ENCODE results near the gene PIN4. TPM values are rescaled to one million over a fixed set of nuclear protein-coding genes. Genes with fewer than 3 reads are reported as not detected.

PIN4 gene
- total RNA-seq (10 to 100 TPM in 1 of 2 donors, 1 to 10 TPM in 1; 6.1 to 24.9 TPM), polyA plus RNA-seq (ENCODE audit: insufficient read length in 2 of 2) (10 to 100 TPM; 26.4 to 28.2 TPM)
- long read RNA-seq, donor 1, transcript PIN4-203 (4 exons, 1,321 nt) = major isoform, 30 of 38 reads
- long read RNA-seq, donor 1, partial matches to known transcripts = 0 of 38 reads
- long read RNA-seq, donor 1, other reads (novel, unspliced or antisense) = 6 of 38 reads
- long read RNA-seq, donor 2, transcript PIN4-203 (4 exons, 1,321 nt) = major isoform, 7 of 1,531 reads
- long read RNA-seq, donor 2, partial matches to known transcripts = 1,491 of 1,531 reads
- long read RNA-seq, donor 2, other reads (novel, unspliced or antisense) = 33 of 1,531 reads
- long read RNA-seq, donor 3, transcript PIN4-203 (4 exons, 1,321 nt) = major isoform, 21 of 27 reads
- long read RNA-seq, donor 3, partial matches to known transcripts = 6 of 27 reads
- long read RNA-seq, donor 3, other reads (novel, unspliced or antisense) = 0 of 27 reads
- long read RNA-seq, donor 4, transcript PIN4-203 (4 exons, 1,321 nt) = major isoform, 44 of 16,923 reads
- long read RNA-seq, donor 4, transcript PIN4-201 (3 exons, 1,780 nt) = minor isoform, 8 of 16,923 reads
- long read RNA-seq, donor 4, partial matches to known transcripts = 16,261 of 16,923 reads
- long read RNA-seq, donor 4, other reads (novel, unspliced or antisense) = 606 of 16,923 reads

DNA sequence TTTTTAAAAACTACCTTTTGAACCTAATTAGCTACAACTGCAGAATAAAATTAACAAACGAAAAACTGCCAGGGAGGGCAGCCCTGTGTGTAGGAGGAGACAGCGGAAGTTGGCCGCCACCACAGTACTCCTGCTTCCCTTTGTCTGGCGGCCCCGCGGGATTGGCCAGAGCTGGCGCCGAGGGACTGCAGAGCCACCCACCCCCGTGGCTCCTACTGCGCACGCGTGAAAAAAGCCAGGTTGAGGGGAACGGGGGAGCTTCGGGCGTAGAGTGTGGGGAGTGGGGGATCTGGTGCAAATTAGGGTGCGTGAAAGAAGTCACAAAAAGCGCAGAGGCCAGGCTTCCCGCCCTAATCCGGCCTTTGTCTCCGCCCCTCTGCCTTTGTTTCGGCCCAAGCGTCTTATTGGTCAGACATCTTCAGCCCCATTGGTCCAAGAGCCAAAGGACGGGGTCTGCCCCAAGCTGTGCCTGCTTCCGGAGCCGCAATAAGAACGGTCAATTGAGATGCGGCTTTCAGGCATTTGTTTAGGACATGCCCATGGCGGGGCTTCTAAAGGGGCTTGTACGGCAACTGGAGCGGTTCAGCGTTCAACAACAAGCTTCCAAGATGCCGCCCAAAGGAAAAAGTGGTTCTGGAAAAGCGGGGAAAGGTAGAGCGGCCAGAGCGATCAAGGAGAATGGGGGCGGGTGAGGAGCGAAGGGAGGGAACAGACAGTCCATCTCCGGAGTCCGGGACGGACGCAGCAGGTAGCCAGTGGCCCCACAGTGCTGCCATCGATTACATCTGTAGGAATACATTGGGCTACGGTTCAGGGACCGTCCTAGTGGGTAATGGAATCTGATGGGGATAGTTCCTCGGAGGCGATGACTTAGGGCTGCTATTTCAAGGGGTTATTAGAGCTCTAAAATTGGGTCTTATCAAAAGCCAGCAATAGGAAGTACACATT lies at the start of gene PIN4:
Gene PIN4, plus strand, starts transcription at position 580 of the 948 bp plus-strand sequence. Its CDS starts 29 bp downstream, at position 609.
- DNase-seq (ENCODE audit: low read depth in 4 of 6, low spot score in 6 of 6) = peak; percentile 79 to 99 (median 92)
- WGBS (ENCODE audit: insufficient coverage) = 16% methylated on average over 35 of the region's 46 CpGs
- no peaks in the 10 kb centered on the region for H3K9me3 ChIP-seq (ENCODE audit: control insufficient read depth, insufficient read depth, low read length)

GRCh38 chrX:72132456-72132855 lies 49.1 kb upstream of the PIN4 start:
- Histone ChIP-seq H3K27ac (ENCODE audit: low read depth, low read length) (peak overlapping the region; percentile 69), H3K9me3 (ENCODE audit: control insufficient read depth, insufficient read depth, low read length) (no peaks in the 10 kb centered on the region), H3K4me1 (ENCODE audit: control insufficient read depth, insufficient read depth, low read length) (peaks cover 40% of the 10 kb centered on the region), H3K36me3 (ENCODE audit: control insufficient read depth, insufficient read depth, low read length) (peaks cover 20% of the 10 kb centered on the region), H3K27me3 (ENCODE audit: control insufficient read depth, insufficient read depth, low read length) (peaks cover 44% of the 10 kb centered on the region), H3K4me3 (ENCODE audit: low read depth, low read length) (peak overlapping the region; percentile 41)
- DNase-seq (ENCODE audit: low read depth in 4 of 6, low spot score in 6 of 6) = no peak
- WGBS (ENCODE audit: insufficient coverage) = 40% methylated on average over 2 of the region's 3 CpGs

More for the DNA sequence above, at the start of gene PIN4:
- peaks cover 5% of the 10 kb centered on the region for H3K4me1 ChIP-seq (ENCODE audit: control insufficient read depth, insufficient read depth, low read length)
- peaks cover under 1% of the 10 kb centered on the region for H3K36me3 ChIP-seq (ENCODE audit: control insufficient read depth, insufficient read depth, low read length)
- peak within 1 kb of the TSS; percentile 89 for H3K27ac ChIP-seq (ENCODE audit: low read depth, low read length)
- H3K4me3 ChIP-seq (ENCODE audit: low read depth, low read length) = peak within 1 kb of the TSS; percentile 73
- H3K27me3 ChIP-seq (ENCODE audit: control insufficient read depth, insufficient read depth, low read length) = peaks cover 2% of the 10 kb centered on the region

- no peak overlapping the region for H3K27ac ChIP-seq (ENCODE audit: low read depth, low read length)
- peaks cover 35% of the 10 kb centered on the region for H3K27me3 ChIP-seq (ENCODE audit: control insufficient read depth, insufficient read depth, low read length)
- H3K36me3 ChIP-seq (ENCODE audit: control insufficient read depth, insufficient read depth, low read length) = peaks cover 23% of the 10 kb centered on the region
- DNase-seq (ENCODE audit: low read depth in 4 of 6, low spot score in 6 of 6) = no peak
- no peaks in the 10 kb centered on the region for H3K9me3 ChIP-seq (ENCODE audit: control insufficient read depth, insufficient read depth, low read length)
- H3K4me3 ChIP-seq (ENCODE audit: low read depth, low read length) = no peak overlapping the region
- H3K4me1 ChIP-seq (ENCODE audit: control insufficient read depth, insufficient read depth, low read length) = peaks cover 30% of the 10 kb centered on the region
- WGBS (ENCODE audit: insufficient coverage) = 70% methylated on average over 7 of the region's 11 CpGs
Observed at GRCh38 chrX:72133851-72134546, 47.6 kb upstream of the PIN4 start.

GRCh38 chrX:72137846-72138495 lies 43.6 kb upstream of the PIN4 start:
- 81% methylated on average over 6 of the region's 9 CpGs for WGBS (ENCODE audit: insufficient coverage)
- Histone ChIP-seq H3K27ac (ENCODE audit: low read depth, low read length) (no peak overlapping the region), H3K9me3 (ENCODE audit: control insufficient read depth, insufficient read depth, low read length) (no peaks in the 10 kb centered on the region), H3K27me3 (ENCODE audit: control insufficient read depth, insufficient read depth, low read length) (peaks cover 29% of the 10 kb centered on the region), H3K36me3 (ENCODE audit: control insufficient read depth, insufficient read depth, low read length) (peaks cover 20% of the 10 kb centered on the region), H3K4me3 (ENCODE audit: low read depth, low read length) (no peak overlapping the region), H3K4me1 (ENCODE audit: control insufficient read depth, insufficient read depth, low read length) (peaks cover 7% of the 10 kb centered on the region)
- DNase-seq (ENCODE audit: low read depth in 4 of 6, low spot score in 6 of 6) = peak in 1 of 6 donors; percentile 55

DNA sequence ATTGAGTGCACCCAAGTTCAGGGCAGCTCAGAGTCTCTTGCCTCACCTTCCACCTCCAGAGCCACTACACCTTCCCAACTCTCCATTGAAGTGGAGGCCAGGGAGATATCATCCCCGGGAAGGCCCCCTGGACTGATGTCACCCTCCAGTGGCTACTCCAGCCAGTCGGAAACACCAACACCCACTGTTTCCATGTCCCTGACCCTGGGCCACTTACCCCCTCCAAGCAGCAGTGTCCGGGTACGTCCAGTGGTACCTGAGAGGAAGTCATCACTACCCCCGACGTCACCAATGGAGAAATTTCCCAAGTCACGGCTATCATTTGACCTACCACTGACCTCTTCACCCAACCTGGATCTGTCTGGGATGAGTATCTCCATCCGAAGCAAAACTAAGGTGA lies 42.0 kb upstream of the PIN4 start:
- Histone ChIP-seq H3K36me3 (ENCODE audit: control insufficient read depth, insufficient read depth, low read length) (peaks cover 14% of the 10 kb centered on the region), H3K9me3 (ENCODE audit: control insufficient read depth, insufficient read depth, low read length) (no peaks in the 10 kb centered on the region), H3K27me3 (ENCODE audit: control insufficient read depth, insufficient read depth, low read length) (peaks cover 18% of the 10 kb centered on the region), H3K4me3 (ENCODE audit: low read depth, low read length) (no peak overlapping the region), H3K27ac (ENCODE audit: low read depth, low read length) (no peak overlapping the region), H3K4me1 (ENCODE audit: control insufficient read depth, insufficient read depth, low read length) (peaks cover 10% of the 10 kb centered on the region)
- WGBS (ENCODE audit: insufficient coverage) = 96% methylated on average over 7 of the region's 8 CpGs
- no peak for DNase-seq (ENCODE audit: low read depth in 4 of 6, low spot score in 6 of 6)

- Histone ChIP-seq H3K4me3 (ENCODE audit: low read depth, low read length) (no peak overlapping the region), H3K36me3 (ENCODE audit: control insufficient read depth, insufficient read depth, low read length) (peaks cover 14% of the 10 kb centered on the region), H3K27me3 (ENCODE audit: control insufficient read depth, insufficient read depth, low read length) (peaks cover 22% of the 10 kb centered on the region), H3K4me1 (ENCODE audit: control insufficient read depth, insufficient read depth, low read length) (peaks cover 10% of the 10 kb centered on the region), H3K9me3 (ENCODE audit: control insufficient read depth, insufficient read depth, low read length) (no peaks in the 10 kb centered on the region), H3K27ac (ENCODE audit: low read depth, low read length) (no peak overlapping the region)
- DNase-seq (ENCODE audit: low read depth in 4 of 6, low spot score in 6 of 6) = peak in 1 of 6 donors; percentile 5
- WGBS (ENCODE audit: insufficient coverage) = 17% methylated on average over 1 of the region's 4 CpGs
Observed at GRCh38 chrX:72141372-72142004, 40.1 kb upstream of the PIN4 start.

DNA sequence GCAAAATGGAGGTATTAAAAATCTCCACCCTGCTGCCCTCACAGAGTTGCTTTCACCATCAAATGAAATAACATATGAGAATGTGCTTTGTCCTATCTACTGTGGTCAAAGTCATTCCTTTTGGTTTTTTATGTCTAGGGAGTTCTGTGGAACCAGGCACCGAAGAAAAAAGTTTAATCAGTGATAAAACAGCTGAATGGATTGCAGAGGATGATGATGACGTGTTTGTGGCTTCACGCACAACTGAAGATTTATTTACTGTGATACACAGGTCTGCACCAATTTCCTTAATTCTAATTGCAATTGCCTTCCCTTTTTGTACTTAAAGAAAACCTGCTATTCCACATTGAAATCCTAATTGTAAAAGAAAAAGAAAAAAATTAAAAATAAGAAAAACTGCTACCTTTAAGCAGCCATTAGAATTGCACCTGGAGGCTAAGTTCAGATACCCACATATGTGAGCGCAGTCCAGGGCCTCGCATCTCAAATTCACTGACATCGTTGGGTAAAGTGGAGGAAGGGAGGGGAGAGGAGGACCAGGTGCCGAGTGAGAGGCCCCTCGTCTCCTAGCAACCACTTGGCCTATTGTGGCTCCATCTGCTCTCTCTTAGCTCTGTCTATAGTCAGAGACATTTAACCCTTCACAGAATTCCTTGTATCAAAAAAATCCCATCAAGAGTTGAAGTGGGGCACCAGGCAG lies 39.3 kb upstream of the PIN4 start:
- 20% methylated on average over 2 of the region's 8 CpGs for WGBS (ENCODE audit: insufficient coverage)
- peak in 5 of 6 donors; percentile 47 to 94 (median 65) for DNase-seq (ENCODE audit: low read depth in 4 of 6, low spot score in 6 of 6)

More for the DNA sequence above, 39.3 kb upstream of the PIN4 start:
- H3K27me3 ChIP-seq (ENCODE audit: control insufficient read depth, insufficient read depth, low read length) = peaks cover 22% of the 10 kb centered on the region
- H3K9me3 ChIP-seq (ENCODE audit: control insufficient read depth, insufficient read depth, low read length) = no peaks in the 10 kb centered on the region
- no peak overlapping the region for H3K27ac ChIP-seq (ENCODE audit: low read depth, low read length)
- H3K36me3 ChIP-seq (ENCODE audit: control insufficient read depth, insufficient read depth, low read length) = peaks cover 14% of the 10 kb centered on the region
- peaks cover 10% of the 10 kb centered on the region for H3K4me1 ChIP-seq (ENCODE audit: control insufficient read depth, insufficient read depth, low read length)
- H3K4me3 ChIP-seq (ENCODE audit: low read depth, low read length) = no peak overlapping the region

Measured in spinal cord (tissue), 10 donors.